ENCODE data around the gene STAT5A.

GRCh38 chr17:42359133-42359532 is 70.8 kb downstream of the STAT5A start:
- TF ChIP-seq CTCF (IDR thresholded peaks at IDR 0.05 in 2 of 3, conservative IDR thresholded peaks at IDR 0.05 in 1 of 3; ENCODE audit: borderline replicate concordance in 1 of 3, insufficient read depth in 1 of 3, low read depth in 2 of 3, low read length in 2 of 3) (no peak), POLR2A (IDR thresholded peaks at IDR 0.05; ENCODE audit: borderline replicate concordance, extremely low read depth, insufficient read depth, insufficient read length) (no peak), POLR2AphosphoS5 (IDR thresholded peaks at IDR 0.05; ENCODE audit: low read depth, low read length) (no peak), SIN3A (IDR thresholded peaks at IDR 0.05; ENCODE audit: low read depth) (no peak), EZH2phosphoT487 (IDR thresholded peaks at IDR 0.05; ENCODE audit: borderline replicate concordance) (no peak), ZNF274 (IDR thresholded peaks at IDR 0.05; ENCODE audit: low read depth, low read length) (no peak), ELF1 (IDR thresholded peaks at IDR 0.05; ENCODE audit: borderline replicate concordance, low read depth) (no peak)
- TF ChIP-seq, protein P1, sequence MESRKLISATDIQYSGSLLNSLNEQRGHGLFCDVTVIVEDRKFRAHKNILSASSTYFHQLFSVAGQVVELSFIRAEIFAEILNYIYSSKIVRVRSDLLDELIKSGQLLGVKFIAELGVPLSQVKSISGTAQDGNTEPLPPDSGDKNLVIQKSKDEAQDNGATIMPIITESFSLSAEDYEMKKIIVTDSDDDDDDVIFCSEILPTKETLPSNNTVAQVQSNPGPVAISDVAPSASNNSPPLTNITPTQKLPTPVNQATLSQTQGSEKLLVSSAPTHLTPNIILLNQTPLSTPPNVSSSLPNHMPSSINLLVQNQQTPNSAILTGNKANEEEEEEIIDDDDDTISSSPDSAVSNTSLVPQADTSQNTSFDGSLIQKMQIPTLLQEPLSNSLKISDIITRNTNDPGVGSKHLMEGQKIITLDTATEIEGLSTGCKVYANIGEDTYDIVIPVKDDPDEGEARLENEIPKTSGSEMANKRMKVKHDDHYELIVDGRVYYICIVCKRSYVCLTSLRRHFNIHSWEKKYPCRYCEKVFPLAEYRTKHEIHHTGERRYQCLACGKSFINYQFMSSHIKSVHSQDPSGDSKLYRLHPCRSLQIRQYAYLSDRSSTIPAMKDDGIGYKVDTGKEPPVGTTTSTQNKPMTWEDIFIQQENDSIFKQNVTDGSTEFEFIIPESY (IDR thresholded peaks at IDR 0.05; ENCODE audit: extremely low read depth, insufficient replicate concordance, low read length) = no peak
- TF ChIP-seq, protein P2, sequence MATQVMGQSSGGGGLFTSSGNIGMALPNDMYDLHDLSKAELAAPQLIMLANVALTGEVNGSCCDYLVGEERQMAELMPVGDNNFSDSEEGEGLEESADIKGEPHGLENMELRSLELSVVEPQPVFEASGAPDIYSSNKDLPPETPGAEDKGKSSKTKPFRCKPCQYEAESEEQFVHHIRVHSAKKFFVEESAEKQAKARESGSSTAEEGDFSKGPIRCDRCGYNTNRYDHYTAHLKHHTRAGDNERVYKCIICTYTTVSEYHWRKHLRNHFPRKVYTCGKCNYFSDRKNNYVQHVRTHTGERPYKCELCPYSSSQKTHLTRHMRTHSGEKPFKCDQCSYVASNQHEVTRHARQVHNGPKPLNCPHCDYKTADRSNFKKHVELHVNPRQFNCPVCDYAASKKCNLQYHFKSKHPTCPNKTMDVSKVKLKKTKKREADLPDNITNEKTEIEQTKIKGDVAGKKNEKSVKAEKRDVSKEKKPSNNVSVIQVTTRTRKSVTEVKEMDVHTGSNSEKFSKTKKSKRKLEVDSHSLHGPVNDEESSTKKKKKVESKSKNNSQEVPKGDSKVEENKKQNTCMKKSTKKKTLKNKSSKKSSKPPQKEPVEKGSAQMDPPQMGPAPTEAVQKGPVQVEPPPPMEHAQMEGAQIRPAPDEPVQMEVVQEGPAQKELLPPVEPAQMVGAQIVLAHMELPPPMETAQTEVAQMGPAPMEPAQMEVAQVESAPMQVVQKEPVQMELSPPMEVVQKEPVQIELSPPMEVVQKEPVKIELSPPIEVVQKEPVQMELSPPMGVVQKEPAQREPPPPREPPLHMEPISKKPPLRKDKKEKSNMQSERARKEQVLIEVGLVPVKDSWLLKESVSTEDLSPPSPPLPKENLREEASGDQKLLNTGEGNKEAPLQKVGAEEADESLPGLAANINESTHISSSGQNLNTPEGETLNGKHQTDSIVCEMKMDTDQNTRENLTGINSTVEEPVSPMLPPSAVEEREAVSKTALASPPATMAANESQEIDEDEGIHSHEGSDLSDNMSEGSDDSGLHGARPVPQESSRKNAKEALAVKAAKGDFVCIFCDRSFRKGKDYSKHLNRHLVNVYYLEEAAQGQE (IDR thresholded peaks at IDR 0.05; ENCODE audit: low read depth) = no peak
- TF ChIP-seq, protein P3, sequence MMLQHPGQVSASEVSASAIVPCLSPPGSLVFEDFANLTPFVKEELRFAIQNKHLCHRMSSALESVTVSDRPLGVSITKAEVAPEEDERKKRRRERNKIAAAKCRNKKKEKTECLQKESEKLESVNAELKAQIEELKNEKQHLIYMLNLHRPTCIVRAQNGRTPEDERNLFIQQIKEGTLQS (IDR thresholded peaks at IDR 0.05) = no peak
